Measurements from ENCODE around the gene TPP2. TPM values are rescaled to one million over a fixed set of nuclear protein-coding genes. Genes with fewer than 3 reads are reported as not detected.

Gene TPP2
- total RNA-seq, 1 experiment from 2014 or later = 36.7 TPM

DNA sequence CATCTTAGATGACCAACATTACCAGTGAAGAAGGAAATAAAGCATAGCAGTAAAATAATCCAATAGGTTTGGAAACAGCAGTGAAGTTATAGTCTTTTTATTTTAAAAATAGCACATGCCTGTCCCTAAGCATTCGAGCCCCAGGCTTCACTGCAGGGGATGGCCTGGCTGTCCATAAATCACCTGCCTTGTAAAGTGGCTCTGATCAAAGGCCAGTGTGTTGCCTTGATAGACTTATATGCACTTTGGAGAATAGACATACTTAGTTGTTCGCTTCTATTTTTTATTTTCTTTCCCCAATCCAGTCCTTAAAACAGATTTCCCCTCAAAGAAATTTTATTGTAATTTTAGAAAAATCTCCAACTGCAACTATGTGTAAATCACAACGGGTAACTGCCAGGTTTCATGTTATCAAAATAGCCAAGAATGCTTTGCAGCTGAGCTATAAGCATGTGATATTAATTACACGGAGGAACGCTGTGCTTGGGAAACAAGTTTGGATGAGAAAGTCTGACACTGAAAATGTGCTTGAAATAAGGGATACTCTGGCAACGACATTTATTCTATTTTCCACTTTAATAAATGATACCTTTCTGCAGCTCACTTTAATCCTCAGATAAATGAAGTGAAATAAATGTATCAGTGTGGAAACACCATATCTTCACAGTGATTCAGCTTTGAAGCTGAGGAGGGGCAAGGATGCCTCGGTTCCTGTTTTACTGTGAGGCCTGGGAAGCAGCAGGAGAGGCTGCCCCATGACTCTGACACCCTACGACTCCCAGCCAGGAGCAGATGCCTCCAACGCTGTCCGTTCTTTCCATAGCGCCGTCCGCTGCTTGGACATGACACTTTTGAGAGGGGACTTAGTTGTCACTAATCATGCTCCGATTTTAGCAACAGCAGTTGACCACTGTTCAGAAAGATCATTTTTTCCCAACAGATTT lies 103.6 kb downstream of the TPP2 start:
- H3K79me2 ChIP-seq (ENCODE audit: insufficient read depth, low read length) = no peaks in the 10 kb centered on the region
- ATAC-seq = no peak
- no peaks in the 10 kb centered on the region for H4K20me1 ChIP-seq (ENCODE audit: insufficient read depth)
- H3K4me2 ChIP-seq (ENCODE audit: low read length) = no peak overlapping the region
- DNase-seq (ENCODE audit: low read depth, low spot score) = no peak
- H3K27ac ChIP-seq (ENCODE audit: low read depth, low read length) = no peak overlapping the region
- no peaks in the 10 kb centered on the region for H3K36me3 ChIP-seq (ENCODE audit: control insufficient read depth in 1 of 2, insufficient read depth in 2 of 2, low read length in 2 of 2)
- no peak overlapping the region for H3K4me3 ChIP-seq (replicated peaks in 1 of 2; ENCODE audit: low read depth in 1 of 2, low read length in 2 of 2)
- CTCF ChIA-PET = no interaction called here
- no peaks in the 10 kb centered on the region; a peak in 2 of 4 replicates for H3K9me3 ChIP-seq (ENCODE audit: control insufficient read depth in 1 of 2, insufficient read depth in 1 of 2, low read depth in 1 of 2, low read length in 2 of 2)
- peaks cover 11 to 12% of the 10 kb centered on the region in 2 experiments for H3K4me1 ChIP-seq (ENCODE audit: control insufficient read depth in 1 of 2, insufficient read depth in 2 of 2, low read length in 2 of 2)
- no TSS peak for BruUV-seq (replicated peaks)
- TF ChIP-seq, protein P1, sequence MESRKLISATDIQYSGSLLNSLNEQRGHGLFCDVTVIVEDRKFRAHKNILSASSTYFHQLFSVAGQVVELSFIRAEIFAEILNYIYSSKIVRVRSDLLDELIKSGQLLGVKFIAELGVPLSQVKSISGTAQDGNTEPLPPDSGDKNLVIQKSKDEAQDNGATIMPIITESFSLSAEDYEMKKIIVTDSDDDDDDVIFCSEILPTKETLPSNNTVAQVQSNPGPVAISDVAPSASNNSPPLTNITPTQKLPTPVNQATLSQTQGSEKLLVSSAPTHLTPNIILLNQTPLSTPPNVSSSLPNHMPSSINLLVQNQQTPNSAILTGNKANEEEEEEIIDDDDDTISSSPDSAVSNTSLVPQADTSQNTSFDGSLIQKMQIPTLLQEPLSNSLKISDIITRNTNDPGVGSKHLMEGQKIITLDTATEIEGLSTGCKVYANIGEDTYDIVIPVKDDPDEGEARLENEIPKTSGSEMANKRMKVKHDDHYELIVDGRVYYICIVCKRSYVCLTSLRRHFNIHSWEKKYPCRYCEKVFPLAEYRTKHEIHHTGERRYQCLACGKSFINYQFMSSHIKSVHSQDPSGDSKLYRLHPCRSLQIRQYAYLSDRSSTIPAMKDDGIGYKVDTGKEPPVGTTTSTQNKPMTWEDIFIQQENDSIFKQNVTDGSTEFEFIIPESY (IDR thresholded peaks at IDR 0.05; ENCODE audit: extremely low read depth, insufficient replicate concordance, low read length) = no peak
- TF ChIP-seq MAX (IDR thresholded peaks at IDR 0.05) (no peak), POLR2A (IDR thresholded peaks at IDR 0.05; ENCODE audit: borderline replicate concordance, extremely low read depth, insufficient read depth, insufficient read length) (no peak), POLR2AphosphoS5 (IDR thresholded peaks at IDR 0.05; ENCODE audit: low read depth, low read length) (no peak), SRF (IDR thresholded peaks at IDR 0.05; ENCODE audit: low read depth) (no peak), TCF7L2 (IDR thresholded peaks at IDR 0.05; ENCODE audit: borderline replicate concordance, extremely low read depth, insufficient read depth, insufficient read length) (no peak), SP1 (IDR thresholded peaks at IDR 0.05; ENCODE audit: low read depth) (no peak), SIN3A (IDR thresholded peaks at IDR 0.05; ENCODE audit: low read depth) (no peak), FOSL1 (IDR thresholded peaks at IDR 0.05; ENCODE audit: low read depth) (no peak), ZFX (IDR thresholded peaks at IDR 0.05) (no peak)
- TF ChIP-seq, protein P2, sequence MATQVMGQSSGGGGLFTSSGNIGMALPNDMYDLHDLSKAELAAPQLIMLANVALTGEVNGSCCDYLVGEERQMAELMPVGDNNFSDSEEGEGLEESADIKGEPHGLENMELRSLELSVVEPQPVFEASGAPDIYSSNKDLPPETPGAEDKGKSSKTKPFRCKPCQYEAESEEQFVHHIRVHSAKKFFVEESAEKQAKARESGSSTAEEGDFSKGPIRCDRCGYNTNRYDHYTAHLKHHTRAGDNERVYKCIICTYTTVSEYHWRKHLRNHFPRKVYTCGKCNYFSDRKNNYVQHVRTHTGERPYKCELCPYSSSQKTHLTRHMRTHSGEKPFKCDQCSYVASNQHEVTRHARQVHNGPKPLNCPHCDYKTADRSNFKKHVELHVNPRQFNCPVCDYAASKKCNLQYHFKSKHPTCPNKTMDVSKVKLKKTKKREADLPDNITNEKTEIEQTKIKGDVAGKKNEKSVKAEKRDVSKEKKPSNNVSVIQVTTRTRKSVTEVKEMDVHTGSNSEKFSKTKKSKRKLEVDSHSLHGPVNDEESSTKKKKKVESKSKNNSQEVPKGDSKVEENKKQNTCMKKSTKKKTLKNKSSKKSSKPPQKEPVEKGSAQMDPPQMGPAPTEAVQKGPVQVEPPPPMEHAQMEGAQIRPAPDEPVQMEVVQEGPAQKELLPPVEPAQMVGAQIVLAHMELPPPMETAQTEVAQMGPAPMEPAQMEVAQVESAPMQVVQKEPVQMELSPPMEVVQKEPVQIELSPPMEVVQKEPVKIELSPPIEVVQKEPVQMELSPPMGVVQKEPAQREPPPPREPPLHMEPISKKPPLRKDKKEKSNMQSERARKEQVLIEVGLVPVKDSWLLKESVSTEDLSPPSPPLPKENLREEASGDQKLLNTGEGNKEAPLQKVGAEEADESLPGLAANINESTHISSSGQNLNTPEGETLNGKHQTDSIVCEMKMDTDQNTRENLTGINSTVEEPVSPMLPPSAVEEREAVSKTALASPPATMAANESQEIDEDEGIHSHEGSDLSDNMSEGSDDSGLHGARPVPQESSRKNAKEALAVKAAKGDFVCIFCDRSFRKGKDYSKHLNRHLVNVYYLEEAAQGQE (IDR thresholded peaks at IDR 0.05; ENCODE audit: low read depth) = no peak
- no peaks in the 10 kb centered on the region for H3K9me2 ChIP-seq (ENCODE audit: insufficient read depth)
- POLR2A ChIA-PET = no interaction called here
- H3K9ac ChIP-seq (ENCODE audit: low read length) = no peak overlapping the region
- peaks cover 7% of the 10 kb centered on the region for H3K27me3 ChIP-seq (ENCODE audit: insufficient read depth, low read length)
- RAD21 ChIA-PET (ENCODE audit: low non-redundant PET in 1 of 2, low total read pairs in 2 of 2, uncharacterized antibody in 2 of 2, unreplicated experiment in 2 of 2) = no interaction called here
- intact Hi-C loops (cut with micrococcal nuclease) = no loop called here
- no peak overlapping the region for H2AFZ ChIP-seq (ENCODE audit: low read depth, low read length, poor library complexity, severe bottlenecking)
